Left lung (tissue), 10 donors: ENCODE measurements around the gene KCNJ5. TPM values are rescaled to one million over a fixed set of nuclear protein-coding genes. Genes with fewer than 3 reads are reported as not detected.
"Not testable (repeated sequence)": the region's sequence is repeated elsewhere in the genome, so short reads cannot be mapped to it uniquely, and the experiment has no call there.

ENCODE experiments used
- ATAC-seq: fragments of 200-7000 bp; cut with Tn5 transposase; one replicate; pipeline ENCODE4 v1.9.1; 2020; ENCODE audit warnings: moderate library complexity
- DNase-seq, 4 donors: peaks; one replicate each; pipeline ENCODE4 v3.0.0-alpha.2; 2013 to 2020
- H3K27ac ChIP-seq, 2 donors: fragments of 200-600 bp; sonication (generic) in 1 of 2; one replicate each; pipeline versions ENCODE4 v1.5.0 to v1.8.0; 2020 to 2021
- H3K27me3 ChIP-seq, 2 donors: fragments of 200-600 bp; sonication (generic) in 1 of 2; one replicate each; pipeline versions ENCODE4 v1.5.0 to v1.8.0; 2020 to 2021
- H3K36me3 ChIP-seq, 2 donors: fragments of 200-600 bp; sonication (generic) in 1 of 2; one replicate each; pipeline versions ENCODE4 v1.5.0 to v1.8.0; 2020 to 2021
- H3K4me1 ChIP-seq, 2 donors: fragments of 200-600 bp; one replicate each; pipeline ENCODE4 v1.8.0; 2021
- H3K4me3 ChIP-seq, 2 donors: fragments of 200-600 bp; sonication (generic) in 1 of 2; one replicate each; pipeline versions ENCODE4 v1.5.0 to v1.8.0; 2020 to 2021; ENCODE audit warnings: mild to moderate bottlenecking in 1 of 2
- H3K9me3 ChIP-seq, 2 donors: fragments of 200-600 bp; sonication (generic) in 1 of 2; one replicate each; pipeline versions ENCODE4 v1.5.0 to v1.8.0; 2020 to 2021
- intact Hi-C, 2 donors: fragments of 100-400 bp; cut with DNase I; formaldehyde crosslinking; loops; one replicate each; pipeline versions ENCODE4 v1.11.2 to v1.14.2; 2022
- polyA plus RNA-seq, 6 donors: library from polyadenylated mRNA; unstranded; fragments of 120-200 nt; gene quantifications; one replicate each; pipeline ENCODE4 v1.2.1, GENCODE V29; 2013; ENCODE audit not compliant: insufficient read length in 6 of 6
- total RNA-seq, 2 donors: library from RNA; stranded (reverse); fragmentation: NEBNext Ultra II Directional; extraction: Animal tissue kit (Norgen Biotek cat#: 25700); gene quantifications; one replicate each; pipeline ENCODE4 v1.2.1, GENCODE V29; 2021
- TF ChIP-seq, protein P1 (sequence below), 2 donors: fragments of 200-600 bp; sonication (generic) in 1 of 2; IDR thresholded peaks; one replicate each; pipeline versions ENCODE4 v1.5.0 to v1.8.0; 2021; ENCODE audit warnings: antibody characterized with exemption in 2 of 2
- donor health status: DM: no; HTN: yes; CAD: no.
- donor health status: DM: no; HTN: no; CAD: no.

KCNJ5 gene
- total and polyA plus RNA-seq, 8 donors = 3.8 to 15.6 (median 11.3) TPM

GRCh38 chr11:128917144-128917724 is 26.1 kb downstream of the KCNJ5 start:
- Histone ChIP-seq H3K27ac (no peak overlapping the region), H3K4me1 (no peaks in the 10 kb centered on the region), H3K9me3 (no peaks in the 10 kb centered on the region), H3K4me3 (no peak overlapping the region), H3K36me3 (no peaks in the 10 kb centered on the region), H3K27me3 (no peaks in the 10 kb centered on the region)
- ATAC-seq = no peak
- DNase-seq = no peak
- TF ChIP-seq, protein P1, sequence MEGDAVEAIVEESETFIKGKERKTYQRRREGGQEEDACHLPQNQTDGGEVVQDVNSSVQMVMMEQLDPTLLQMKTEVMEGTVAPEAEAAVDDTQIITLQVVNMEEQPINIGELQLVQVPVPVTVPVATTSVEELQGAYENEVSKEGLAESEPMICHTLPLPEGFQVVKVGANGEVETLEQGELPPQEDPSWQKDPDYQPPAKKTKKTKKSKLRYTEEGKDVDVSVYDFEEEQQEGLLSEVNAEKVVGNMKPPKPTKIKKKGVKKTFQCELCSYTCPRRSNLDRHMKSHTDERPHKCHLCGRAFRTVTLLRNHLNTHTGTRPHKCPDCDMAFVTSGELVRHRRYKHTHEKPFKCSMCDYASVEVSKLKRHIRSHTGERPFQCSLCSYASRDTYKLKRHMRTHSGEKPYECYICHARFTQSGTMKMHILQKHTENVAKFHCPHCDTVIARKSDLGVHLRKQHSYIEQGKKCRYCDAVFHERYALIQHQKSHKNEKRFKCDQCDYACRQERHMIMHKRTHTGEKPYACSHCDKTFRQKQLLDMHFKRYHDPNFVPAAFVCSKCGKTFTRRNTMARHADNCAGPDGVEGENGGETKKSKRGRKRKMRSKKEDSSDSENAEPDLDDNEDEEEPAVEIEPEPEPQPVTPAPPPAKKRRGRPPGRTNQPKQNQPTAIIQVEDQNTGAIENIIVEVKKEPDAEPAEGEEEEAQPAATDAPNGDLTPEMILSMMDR (IDR thresholded peaks at IDR 0.05) = no peak
- intact Hi-C loops = no loop called here

GRCh38 chr11:128919216-128919615 is 28.1 kb downstream of the KCNJ5 start:
- H3K36me3 ChIP-seq = no peaks in the 10 kb centered on the region
- intact Hi-C loops = no loop called here
- no peaks in the 10 kb centered on the region for H3K27me3 ChIP-seq
- no peak overlapping the region for H3K27ac ChIP-seq
- no peak for ATAC-seq
- no peaks in the 10 kb centered on the region for H3K9me3 ChIP-seq
- H3K4me3 ChIP-seq = no peak overlapping the region
- H3K4me1 ChIP-seq = no peaks in the 10 kb centered on the region
- TF ChIP-seq, protein P1 (IDR thresholded peaks at IDR 0.05) = no peak
- DNase-seq = no peak

GRCh38 chr11:128919635-128920034 is 28.5 kb downstream of the KCNJ5 start:
- H3K36me3 ChIP-seq, H3K4me3 ChIP-seq, ATAC-seq, H3K27ac ChIP-seq, H3K4me1 ChIP-seq, H3K27me3 ChIP-seq, DNase-seq, intact Hi-C loops, H3K9me3 ChIP-seq: not testable (repeated sequence)

GRCh38 chr11:128920666-128921065 is 29.5 kb downstream of the KCNJ5 start:
- no peaks in the 10 kb centered on the region for H3K36me3 ChIP-seq
- no peaks in the 10 kb centered on the region for H3K9me3 ChIP-seq
- no peak for DNase-seq
- intact Hi-C loops = no loop called here
- no peak overlapping the region for H3K27ac ChIP-seq
- no peak for ATAC-seq
- H3K4me3 ChIP-seq = no peak overlapping the region
- H3K27me3 ChIP-seq = no peaks in the 10 kb centered on the region
- TF ChIP-seq, protein P1 (IDR thresholded peaks at IDR 0.05) = no peak
- H3K4me1 ChIP-seq = no peaks in the 10 kb centered on the region

DNA sequence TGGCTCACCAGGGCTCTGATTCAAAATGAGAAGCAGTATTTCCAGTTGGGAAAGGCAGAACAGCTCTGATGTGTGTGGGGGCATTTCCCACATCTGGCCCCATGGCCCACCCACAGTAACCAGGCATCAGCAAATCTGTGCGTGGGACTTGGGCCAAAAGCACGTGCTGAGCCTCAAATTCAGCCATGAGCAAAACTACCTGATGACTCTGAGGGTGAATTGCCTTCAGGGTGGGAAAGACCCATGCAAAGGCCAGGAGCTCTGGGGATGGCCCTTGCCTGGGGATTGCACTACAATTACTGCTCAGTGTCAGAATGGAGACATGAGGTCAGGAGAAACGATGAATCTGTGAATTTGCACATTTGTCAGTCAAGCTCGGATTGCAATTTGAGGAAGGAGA is 30.6 kb downstream of the KCNJ5 start:
- DNase-seq (no peak), ATAC-seq (no peak)
- TF ChIP-seq, protein P1 (IDR thresholded peaks at IDR 0.05) = no peak
- Histone ChIP-seq H3K4me3 (no peak overlapping the region), H3K27ac (no peak overlapping the region), H3K4me1 (no peaks in the 10 kb centered on the region), H3K9me3 (no peaks in the 10 kb centered on the region), H3K27me3 (peaks cover 0 to 9% of the 10 kb centered on the region in 2 donors), H3K36me3 (no peaks in the 10 kb centered on the region)
- intact Hi-C loops = no loop called here

GRCh38 chr11:128924104-128924503 is 32.9 kb downstream of the KCNJ5 start:
- Histone ChIP-seq H3K9me3 (no peaks in the 10 kb centered on the region), H3K27ac (no peak overlapping the region), H3K36me3 (no peaks in the 10 kb centered on the region), H3K4me1 (no peaks in the 10 kb centered on the region), H3K4me3 (no peak overlapping the region), H3K27me3 (peaks cover 0 to 11% of the 10 kb centered on the region in 2 donors)
- DNase-seq (no peak), ATAC-seq (no peak)
- intact Hi-C loops = no loop called here
- TF ChIP-seq, protein P1 (IDR thresholded peaks at IDR 0.05) = no peak
